Esophagus (tissue), 2 donors: ENCODE results near the gene TNNC2. TPM values are rescaled to one million over a fixed set of nuclear protein-coding genes. Genes with fewer than 3 reads are reported as not detected.

Experiments
- H3K27ac ChIP-seq, 2 donors: one replicate each; pipeline ENCODE4 v1.5.1; 2013; ENCODE audit warnings: low read depth in 2 of 2, mild to moderate bottlenecking in 2 of 2, inconsistent platforms in 1 of 2, low read length in 1 of 2, moderate library complexity in 1 of 2
- H3K27me3 ChIP-seq, 2 donors: one replicate each; pipeline ENCODE4 v1.6.1; 2013; ENCODE audit warnings: low read length in 2 of 2, control low read depth in 1 of 2, mild to moderate bottlenecking in 1 of 2; ENCODE audit not compliant: insufficient read depth in 2 of 2, control insufficient read depth in 1 of 2
- H3K36me3 ChIP-seq, 2 donors: one replicate each; pipeline ENCODE4 v1.6.1; 2013; ENCODE audit warnings: low read length in 1 of 2; ENCODE audit not compliant: control insufficient read depth in 2 of 2, insufficient read depth in 2 of 2
- H3K4me1 ChIP-seq, 2 donors: one replicate each; pipeline ENCODE4 v1.6.1; 2013; ENCODE audit warnings: low read length in 1 of 2; ENCODE audit not compliant: control insufficient read depth in 2 of 2, insufficient read depth in 2 of 2
- H3K4me3 ChIP-seq, 2 donors: one replicate each; pipeline ENCODE4 v1.5.1; 2013; ENCODE audit warnings: low read length in 2 of 2, mild to moderate bottlenecking in 2 of 2, low read depth in 1 of 2, moderate library complexity in 1 of 2
- H3K9me3 ChIP-seq, 2 donors: one replicate each; pipeline ENCODE4 v1.6.1; 2013; ENCODE audit warnings: mild to moderate bottlenecking in 2 of 2, low read depth in 1 of 2, low read length in 1 of 2, moderate library complexity in 1 of 2; ENCODE audit not compliant: control insufficient read depth in 2 of 2, insufficient read depth in 1 of 2
- WGBS, 2 donors: extraction: QIAGEN DNeasy Blood & Tissue Kit; methylation state at CpG; one replicate each; pipeline ENCODE4 v1.1.7; 2013; 5-methylcytosine and 5-hydroxymethylcytosine counted together
- polyA plus RNA-seq, 2 donors: library from polyadenylated mRNA; stranded (reverse); fragments of 200-250 nt; gene quantifications; one replicate each; pipeline ENCODE4 v1.2.3, GENCODE V29; 2013
- donor health status: healthy with polysubstance abuse.
- donor health status: Bipolar disorder and iron deficiency.

TNNC2 gene
- polyA plus RNA-seq, 2 donors, result 0.28 to 1.0 TPM

- Histone ChIP-seq H3K4me3 (peak overlapping the region; percentile 91 to 98), H3K36me3 (peaks cover 3 to 13% of the 10 kb centered on the region in 2 donors), H3K27me3 (no peaks in the 10 kb centered on the region), H3K27ac (peak overlapping the region; percentile 79 to 94), H3K4me1 (peaks cover 4 to 7% of the 10 kb centered on the region in 2 donors), H3K9me3 (no peaks in the 10 kb centered on the region)
- WGBS, 2 donors, result 23 to 26% methylated on average over 19 of the region's 19 CpGs
These were observed 34.6 kb downstream of the TNNC2 start for GRCh38 chr20:45792317-45793118.

- Histone ChIP-seq H3K27ac (no peak overlapping the region), H3K4me3 (no peak overlapping the region), H3K4me1 (peaks cover 4 to 13% of the 10 kb centered on the region in 2 donors), H3K9me3 (no peaks in the 10 kb centered on the region), H3K36me3 (no peaks in the 10 kb centered on the region), H3K27me3 (no peaks in the 10 kb centered on the region)
- WGBS, 2 donors, result 64 to 67% methylated on average over 3 of the region's 3 CpGs
These were observed 38.8 kb downstream of the TNNC2 start for GRCh38 chr20:45788351-45788750.

GRCh38 chr20:45783656-45784294 lies 43.3 kb downstream of the TNNC2 start:
- no peaks in the 10 kb centered on the region for H3K9me3 ChIP-seq
- H3K4me3 ChIP-seq, result no peak overlapping the region
- H3K4me1 ChIP-seq, result peaks cover 3 to 11% of the 10 kb centered on the region in 2 donors
- WGBS, 2 donors, result 47 to 50% methylated on average over 6 of the region's 6 CpGs
- H3K27me3 ChIP-seq, result no peaks in the 10 kb centered on the region
- no peaks in the 10 kb centered on the region for H3K36me3 ChIP-seq
- H3K27ac ChIP-seq, result peak overlapping the region; percentile 69 to 75

- H3K27me3 ChIP-seq, result no peaks in the 10 kb centered on the region
- H3K4me3 ChIP-seq, result no peak overlapping the region
- no peaks in the 10 kb centered on the region for H3K9me3 ChIP-seq
- WGBS, 2 donors, result 47 to 48% methylated on average over 4 of the region's 4 CpGs
- peaks cover 3 to 16% of the 10 kb centered on the region in 2 donors for H3K4me1 ChIP-seq
- H3K36me3 ChIP-seq, result no peaks in the 10 kb centered on the region
- H3K27ac ChIP-seq, result no peak overlapping the region
These were observed 44.2 kb downstream of the TNNC2 start for GRCh38 chr20:45782890-45783289.

- Histone ChIP-seq H3K27ac (peak overlapping the region; percentile 18 to 26), H3K9me3 (no peaks in the 10 kb centered on the region), H3K4me1 (peaks cover 3 to 17% of the 10 kb centered on the region in 2 donors), H3K4me3 (no peak overlapping the region), H3K36me3 (no peaks in the 10 kb centered on the region), H3K27me3 (no peaks in the 10 kb centered on the region)
- WGBS, 2 donors, result 39 to 47% methylated on average over 4 of the region's 4 CpGs
These were observed 45.7 kb downstream of the TNNC2 start for GRCh38 chr20:45781391-45781931.

GRCh38 chr20:45780159-45780558 lies 47.0 kb downstream of the TNNC2 start:
- Histone ChIP-seq H3K36me3 (no peaks in the 10 kb centered on the region), H3K4me3 (no peak overlapping the region), H3K9me3 (no peaks in the 10 kb centered on the region), H3K27ac (peak overlapping the region; percentile 88 to 95), H3K27me3 (no peaks in the 10 kb centered on the region), H3K4me1 (peaks cover 3 to 20% of the 10 kb centered on the region in 2 donors)
- 71 to 85% methylated on average over 4 of the region's 4 CpGs for WGBS, 2 donors

- H3K4me1 ChIP-seq, result peaks cover 3 to 22% of the 10 kb centered on the region in 2 donors
- no peaks in the 10 kb centered on the region for H3K9me3 ChIP-seq
- no peaks in the 10 kb centered on the region for H3K36me3 ChIP-seq
- no peak overlapping the region for H3K4me3 ChIP-seq
- H3K27ac ChIP-seq, result peak overlapping the region; percentile 88 to 95
- WGBS, 2 donors, result 39 to 42% methylated on average over 8 of the region's 8 CpGs
- H3K27me3 ChIP-seq, result no peaks in the 10 kb centered on the region
These were observed 47.8 kb downstream of the TNNC2 start for GRCh38 chr20:45779011-45779915.

GRCh38 chr20:45776931-45777330 lies 50.2 kb downstream of the TNNC2 start:
- Histone ChIP-seq H3K9me3 (no peaks in the 10 kb centered on the region), H3K36me3 (no peaks in the 10 kb centered on the region), H3K27ac (no peak overlapping the region), H3K27me3 (no peaks in the 10 kb centered on the region), H3K4me3 (no peak overlapping the region), H3K4me1 (peaks cover 3 to 17% of the 10 kb centered on the region in 2 donors)
- WGBS, 2 donors, result 82 to 85% methylated on average over 7 of the region's 7 CpGs

- H3K4me3 ChIP-seq, result no peak overlapping the region
- WGBS, 2 donors, result 87 to 88% methylated on average over 6 of the region's 6 CpGs
- no peak overlapping the region for H3K27ac ChIP-seq
- peaks cover 3 to 17% of the 10 kb centered on the region in 2 donors for H3K4me1 ChIP-seq
- no peaks in the 10 kb centered on the region for H3K9me3 ChIP-seq
- H3K27me3 ChIP-seq, result no peaks in the 10 kb centered on the region
- no peaks in the 10 kb centered on the region for H3K36me3 ChIP-seq
These were observed 51.7 kb downstream of the TNNC2 start for GRCh38 chr20:45775411-45775810.
